HFFc6 (cell line): ENCODE measurements around the gene CALHM1. TPM values are rescaled to one million over a fixed set of nuclear protein-coding genes. Genes with fewer than 3 reads are reported as not detected.

Experiments used
- DNase-seq: peaks from one replicate; pipeline ENCODE4 v3.0.0-alpha.2; 2018
- H3K27ac Mint-ChIP-seq: 2 replicates; pipeline ENCODE4 v1.8.0; 2020; ENCODE audit warnings: mild to moderate bottlenecking, mixed read lengths
- H3K27me3 Mint-ChIP-seq: 2 replicates; pipeline ENCODE4 v1.8.0; 2021; ENCODE audit warnings: mild to moderate bottlenecking, moderate library complexity, mixed read lengths; ENCODE audit not compliant: insufficient read depth
- H3K36me3 Mint-ChIP-seq: 2 replicates; pipeline ENCODE4 v1.8.0; 2021; ENCODE audit warnings: low read depth, mixed read lengths
- H3K4me1 Mint-ChIP-seq: 2 replicates; pipeline ENCODE4 v1.8.0; 2020; ENCODE audit warnings: low read depth, mixed read lengths
- H3K4me3 Mint-ChIP-seq: 2 replicates; pipeline ENCODE4 v1.8.0; 2020; ENCODE audit warnings: mild to moderate bottlenecking, moderate library complexity, mixed read lengths
- H3K9me3 Mint-ChIP-seq: 2 replicates; pipeline ENCODE4 v1.8.0; 2020; ENCODE audit warnings: mild to moderate bottlenecking, mixed read lengths
- total RNA-seq, 6 experiments: library from RNA; stranded (reverse); fragmentation: NEBNext Ultra II Directional; extraction: Animal tissue kit (Norgen Biotek cat#: 25700); gene quantifications; 2 replicates in 1 of 6; 3 replicates in 5 of 6; pipeline ENCODE4 v1.2.3, GENCODE V29; 2021
- TF ChIP-seq, protein P1 (sequence below): fragments of 200-600 bp; sonication (generic); IDR thresholded peaks from 2 replicates; pipeline ENCODE4 v1.5.0; 2021; ENCODE audit warnings: antibody characterized with exemption, mild to moderate bottlenecking

The CALHM1 gene
- total RNA-seq, 6 experiments from 2014 or later: not detected

DNA sequence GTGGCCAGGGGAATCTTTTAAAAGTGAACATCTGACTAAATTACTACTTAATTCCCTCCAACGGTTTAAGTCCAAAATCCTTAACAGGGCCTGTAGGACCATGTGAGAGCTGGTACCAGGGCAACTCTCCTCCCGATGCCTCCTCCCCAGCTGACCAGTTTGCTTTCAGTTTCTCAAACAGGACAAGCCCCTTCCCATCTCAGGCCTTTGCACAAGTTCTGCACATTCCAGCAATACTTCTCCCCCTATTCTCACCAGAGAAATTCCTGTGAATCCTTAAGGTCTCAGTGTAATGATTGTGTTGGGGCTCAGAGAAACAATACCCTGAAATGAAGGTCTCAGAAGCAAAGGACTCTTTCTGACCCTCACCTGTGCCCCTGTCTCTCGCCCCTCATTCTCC lies 8.0 kb upstream of the CALHM1 start:
- no peaks in the 10 kb centered on the region for H3K36me3 Mint-ChIP-seq
- TF ChIP-seq, protein P1, sequence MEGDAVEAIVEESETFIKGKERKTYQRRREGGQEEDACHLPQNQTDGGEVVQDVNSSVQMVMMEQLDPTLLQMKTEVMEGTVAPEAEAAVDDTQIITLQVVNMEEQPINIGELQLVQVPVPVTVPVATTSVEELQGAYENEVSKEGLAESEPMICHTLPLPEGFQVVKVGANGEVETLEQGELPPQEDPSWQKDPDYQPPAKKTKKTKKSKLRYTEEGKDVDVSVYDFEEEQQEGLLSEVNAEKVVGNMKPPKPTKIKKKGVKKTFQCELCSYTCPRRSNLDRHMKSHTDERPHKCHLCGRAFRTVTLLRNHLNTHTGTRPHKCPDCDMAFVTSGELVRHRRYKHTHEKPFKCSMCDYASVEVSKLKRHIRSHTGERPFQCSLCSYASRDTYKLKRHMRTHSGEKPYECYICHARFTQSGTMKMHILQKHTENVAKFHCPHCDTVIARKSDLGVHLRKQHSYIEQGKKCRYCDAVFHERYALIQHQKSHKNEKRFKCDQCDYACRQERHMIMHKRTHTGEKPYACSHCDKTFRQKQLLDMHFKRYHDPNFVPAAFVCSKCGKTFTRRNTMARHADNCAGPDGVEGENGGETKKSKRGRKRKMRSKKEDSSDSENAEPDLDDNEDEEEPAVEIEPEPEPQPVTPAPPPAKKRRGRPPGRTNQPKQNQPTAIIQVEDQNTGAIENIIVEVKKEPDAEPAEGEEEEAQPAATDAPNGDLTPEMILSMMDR: no peak
- DNase-seq: no peak
- no peak overlapping the region for H3K4me3 Mint-ChIP-seq
- H3K9me3 Mint-ChIP-seq: no peaks in the 10 kb centered on the region
- H3K27me3 Mint-ChIP-seq: peaks cover 19% of the 10 kb centered on the region
- peaks cover 11% of the 10 kb centered on the region for H3K4me1 Mint-ChIP-seq
- H3K27ac Mint-ChIP-seq: no peak overlapping the region

DNA sequence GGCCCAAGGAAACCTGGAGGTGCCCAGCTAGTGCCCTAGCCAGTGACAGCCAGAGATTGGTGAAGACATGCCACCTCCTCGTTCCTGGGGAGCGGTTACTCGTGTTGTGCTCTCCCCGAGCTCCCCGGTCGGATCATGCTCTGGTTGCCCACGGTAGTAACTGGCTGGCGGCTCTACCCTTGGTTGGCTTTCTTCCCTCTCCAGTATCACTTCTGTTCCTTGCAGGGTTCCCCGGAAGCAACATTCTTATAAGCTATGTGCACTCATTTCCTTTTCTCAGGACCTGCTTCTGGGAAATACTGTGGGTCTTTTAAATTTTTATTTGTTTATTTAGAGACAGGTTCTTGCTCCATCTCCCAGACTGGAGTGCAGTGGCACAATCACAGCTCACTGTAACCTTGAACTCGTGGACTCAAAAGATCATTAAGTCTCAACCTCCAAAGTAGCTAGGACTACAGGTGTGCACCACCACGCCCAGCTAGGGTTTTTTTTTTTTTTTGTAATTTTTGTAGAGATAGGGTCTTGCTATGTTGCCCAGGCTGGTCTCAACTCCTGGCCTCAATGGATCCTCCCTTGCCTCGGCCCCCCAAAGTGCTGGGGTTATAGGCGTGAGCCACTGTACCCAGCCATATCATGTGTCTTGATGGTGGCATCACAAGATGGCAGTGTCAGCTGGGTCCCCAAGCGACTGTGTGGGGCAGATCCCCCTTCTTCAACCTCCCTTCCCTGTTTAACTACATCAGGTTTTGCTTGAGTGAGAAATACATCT lies 6.9 kb upstream of the CALHM1 start:
- H3K4me1 Mint-ChIP-seq: peaks cover 9% of the 10 kb centered on the region
- DNase-seq: no peak
- no peak overlapping the region for H3K4me3 Mint-ChIP-seq
- peaks cover 19% of the 10 kb centered on the region for H3K27me3 Mint-ChIP-seq
- H3K27ac Mint-ChIP-seq: no peak overlapping the region
- TF ChIP-seq, protein P1: no peak
- H3K9me3 Mint-ChIP-seq: no peaks in the 10 kb centered on the region
- H3K36me3 Mint-ChIP-seq: no peaks in the 10 kb centered on the region

DNA sequence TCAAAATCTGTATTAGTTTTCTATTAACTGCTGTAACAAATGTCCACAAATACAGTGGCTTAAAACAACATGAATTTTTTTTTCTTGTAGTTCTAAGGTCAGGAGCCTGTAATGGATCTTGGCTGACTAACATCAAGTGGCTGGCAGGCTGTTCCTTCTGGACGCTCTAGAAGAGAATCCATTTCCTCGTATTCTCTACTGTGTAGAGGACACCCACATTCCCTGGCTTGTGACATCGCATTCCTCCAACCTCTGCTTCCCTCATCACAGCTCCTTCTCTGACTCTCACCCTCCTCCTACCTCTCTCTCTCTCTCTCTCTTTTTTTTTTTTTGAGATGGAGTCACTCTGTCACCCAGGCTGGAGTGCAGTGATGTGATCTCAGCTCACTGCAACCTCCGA lies 4.8 kb upstream of the CALHM1 start:
- no peak overlapping the region for H3K27ac Mint-ChIP-seq
- H3K27me3 Mint-ChIP-seq: peaks cover 17% of the 10 kb centered on the region
- H3K36me3 Mint-ChIP-seq: no peaks in the 10 kb centered on the region
- H3K4me1 Mint-ChIP-seq: peaks cover 9% of the 10 kb centered on the region
- TF ChIP-seq, protein P1: no peak
- no peak for DNase-seq
- H3K4me3 Mint-ChIP-seq: no peak overlapping the region
- no peaks in the 10 kb centered on the region for H3K9me3 Mint-ChIP-seq

DNA sequence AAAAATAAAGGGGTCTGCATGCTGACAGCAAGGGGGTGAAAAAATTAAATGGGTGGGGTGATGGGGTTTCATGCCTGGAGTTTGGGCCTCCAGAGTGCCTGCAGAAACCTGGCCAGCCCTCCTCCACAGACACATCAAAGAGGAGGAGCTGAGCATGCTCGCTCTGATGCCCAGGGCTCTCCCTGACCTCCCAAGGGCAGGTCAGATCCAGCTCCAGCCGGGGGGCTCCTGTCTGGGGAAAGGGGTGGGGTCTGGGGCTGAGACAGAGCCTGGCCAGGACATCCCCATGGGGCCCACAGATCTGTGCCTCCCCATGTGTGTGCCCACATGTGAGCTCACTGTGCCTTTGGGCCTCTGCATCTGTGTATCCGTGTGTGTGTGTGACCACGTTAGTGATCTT lies 915 bp upstream of the CALHM1 start:
- Mint-ChIP-seq H3K27me3 (peaks cover 7% of the 10 kb centered on the region), H3K36me3 (no peaks in the 10 kb centered on the region), H3K27ac (no peak overlapping the region), H3K4me1 (no peaks in the 10 kb centered on the region), H3K4me3 (no peak overlapping the region), H3K9me3 (no peaks in the 10 kb centered on the region)
- TF ChIP-seq, protein P1: no peak
- DNase-seq: no peak

DNA sequence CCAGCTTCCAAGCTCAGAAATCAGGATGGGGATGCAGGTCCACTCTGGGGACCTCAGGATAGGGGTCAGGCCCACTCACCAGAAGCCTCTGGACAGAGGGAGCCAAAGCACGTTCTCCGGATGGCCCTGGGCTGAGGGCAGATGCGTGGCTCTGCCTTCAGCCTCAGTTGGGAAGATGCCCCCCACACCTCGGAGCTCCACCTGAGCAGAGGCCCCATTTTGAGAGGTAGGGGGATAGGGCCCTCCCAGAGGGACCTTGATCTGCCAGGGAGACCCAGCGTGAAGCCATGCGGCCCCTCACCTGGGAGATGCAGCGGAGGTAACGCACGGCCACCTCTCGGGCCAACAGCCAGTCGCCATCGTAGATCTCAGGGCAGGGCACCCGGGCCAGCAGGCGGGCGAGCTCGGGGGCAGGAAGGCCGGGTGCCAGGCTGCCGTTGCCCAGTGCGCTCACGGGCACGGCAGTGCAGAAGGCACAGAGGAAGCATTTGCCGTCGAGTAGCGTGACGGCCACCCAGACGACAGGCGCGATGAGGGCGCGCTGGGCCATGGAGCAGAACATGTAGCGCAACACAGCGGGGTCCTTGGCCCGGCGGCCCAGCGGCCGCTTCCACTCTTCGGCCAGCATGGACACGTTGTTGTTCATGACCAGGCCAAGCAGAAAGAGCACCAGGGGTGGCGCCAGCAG lies 660 bp downstream of the CALHM1 start:
- Mint-ChIP-seq H3K9me3 (no peaks in the 10 kb centered on the region), H3K4me3 (no peak overlapping the region), H3K4me1 (peaks cover 9% of the 10 kb centered on the region), H3K36me3 (no peaks in the 10 kb centered on the region), H3K27ac (no peak overlapping the region), H3K27me3 (peaks cover 1% of the 10 kb centered on the region; the same call in 1 of the 2 replicates)
- DNase-seq: no peak
- TF ChIP-seq, protein P1: no peak
